HFF-Myc (cell line): Measurements from ENCODE around the gene KCNIP1.

Source experiments
- DNase-seq: peaks from one replicate; pipeline ENCODE4 v3.0.0-alpha.2; 2011; ENCODE audit warnings: low read depth; ENCODE audit errors: extremely low read depth
- H3K4me3 ChIP-seq: replicated peaks from 2 replicates; pipeline ENCODE4 v1.5.1; 2011; ENCODE audit warnings: low read depth, mild to moderate bottlenecking, control low read depth, low read length
- CTCF ChIP-seq: IDR thresholded peaks from 2 replicates; pipeline ENCODE4 v1.5.1; 2012; ENCODE audit warnings: mild to moderate bottlenecking, low read depth, low read length, control low read depth; ENCODE audit errors: missing control alignments

Gene KCNIP1

DNA sequence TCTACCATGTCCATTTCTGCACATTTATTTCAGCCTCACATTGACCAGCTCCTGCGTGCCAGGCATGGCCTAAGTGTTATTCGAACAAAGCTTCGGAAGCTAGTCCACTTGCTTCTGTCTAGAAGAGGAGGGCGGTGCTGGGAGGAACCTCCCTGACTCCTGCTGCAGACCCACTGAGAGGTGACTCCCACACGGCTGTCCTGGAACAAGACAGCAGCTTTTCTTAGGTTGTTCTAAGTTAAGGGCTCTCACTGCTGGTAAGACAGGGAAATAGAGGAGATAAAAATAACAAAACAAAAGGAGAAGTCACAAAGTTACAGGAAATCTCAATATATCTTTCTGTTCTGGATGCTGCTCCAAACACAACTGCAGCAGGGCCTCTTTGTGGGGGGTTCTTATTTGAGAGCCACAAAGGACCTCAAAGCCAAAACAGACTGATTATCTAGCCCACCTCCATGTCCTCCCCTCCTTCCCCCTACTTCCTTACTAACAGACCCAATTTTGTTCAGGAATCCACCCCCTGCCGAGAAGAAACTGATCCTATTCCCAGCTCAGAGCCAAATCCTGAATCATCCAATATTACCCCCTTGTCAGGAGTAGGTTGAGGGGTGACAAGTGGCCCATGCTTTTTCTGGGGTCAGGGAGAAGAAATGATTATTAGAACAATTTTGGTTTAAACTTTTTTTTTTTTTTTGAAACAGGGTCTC is 28.4 kb upstream of the KCNIP1 start:
- H3K4me3 ChIP-seq, result no peak overlapping the region
- no peak for TF ChIP-seq CTCF
- DNase-seq, result no peak

DNA sequence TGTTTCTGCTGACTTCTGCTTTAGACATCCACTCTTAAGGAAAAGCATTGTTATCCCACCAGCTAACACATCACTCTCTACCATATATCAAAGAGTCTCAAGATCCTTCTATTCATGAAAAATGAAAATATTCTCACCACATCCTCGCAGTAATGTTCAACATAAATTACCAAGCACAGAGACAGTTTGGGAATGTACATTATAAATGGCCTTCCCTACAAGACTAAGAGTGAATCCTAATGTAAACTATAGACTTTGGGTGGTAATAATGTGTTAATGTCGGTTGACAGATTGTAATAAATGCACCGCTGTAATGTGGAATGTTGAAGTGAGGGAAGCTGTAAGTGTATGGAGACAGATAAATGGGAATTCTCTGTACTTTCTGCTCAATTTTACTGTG is 27.1 kb upstream of the KCNIP1 start:
- no peak for DNase-seq
- no peak for TF ChIP-seq CTCF
- no peak overlapping the region for H3K4me3 ChIP-seq

GRCh38 chr5:170477906-170478305 is 25.9 kb upstream of the KCNIP1 start:
- H3K4me3 ChIP-seq, result no peak overlapping the region
- no peak for TF ChIP-seq CTCF
- DNase-seq, result no peak

- no peak for DNase-seq
- TF ChIP-seq CTCF, result no peak
- no peak overlapping the region for H3K4me3 ChIP-seq
Measured at GRCh38 chr5:170478306-170478705, 25.5 kb upstream of the KCNIP1 start.

- TF ChIP-seq CTCF, result no peak
- H3K4me3 ChIP-seq, result no peak overlapping the region
- no peak for DNase-seq
Measured at GRCh38 chr5:170479484-170479883, 24.3 kb upstream of the KCNIP1 start.

DNA sequence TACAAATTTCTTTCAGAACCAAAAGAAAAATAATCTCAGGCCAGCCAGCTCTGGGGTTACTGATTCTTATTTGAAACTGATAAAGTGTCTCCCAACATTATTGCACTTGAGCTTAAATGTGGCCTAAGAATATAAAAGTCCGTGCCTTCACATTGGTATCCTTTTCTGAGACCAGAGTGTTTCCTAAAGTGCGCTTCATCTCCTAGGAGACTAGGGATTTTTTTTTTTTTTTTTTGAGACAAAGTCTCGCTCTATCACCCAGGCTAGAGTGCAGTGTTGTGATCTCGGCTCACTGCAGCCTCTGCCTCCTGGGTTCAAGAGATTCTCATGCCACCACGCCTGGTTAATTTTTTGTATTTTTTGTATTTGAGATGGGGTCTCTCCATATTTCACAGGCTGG is 23.6 kb upstream of the KCNIP1 start:
- TF ChIP-seq CTCF, result no peak
- H3K4me3 ChIP-seq, result no peak overlapping the region
- DNase-seq, result no peak

DNA sequence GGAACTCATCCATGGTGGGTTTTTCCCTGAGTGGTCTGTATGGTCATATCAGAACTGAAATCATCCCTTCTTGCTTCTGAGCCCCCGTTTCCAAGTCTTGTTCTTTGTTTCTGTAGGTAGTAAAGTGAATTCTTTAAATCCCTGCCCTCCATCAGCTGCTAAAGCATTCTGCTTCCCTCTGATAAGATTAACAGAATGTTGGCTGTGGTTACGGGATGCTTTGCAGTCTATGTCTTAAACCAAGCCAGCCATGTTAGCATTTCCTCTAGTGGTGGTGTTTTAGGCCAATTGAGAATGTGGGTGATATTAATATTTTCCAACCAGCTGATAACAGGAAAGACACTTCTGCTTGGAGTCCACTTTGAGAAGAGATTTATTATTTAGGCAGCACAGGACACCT is 22.0 kb upstream of the KCNIP1 start:
- TF ChIP-seq CTCF, result no peak
- DNase-seq, result no peak

More for the DNA sequence above, 22.0 kb upstream of the KCNIP1 start:
- H3K4me3 ChIP-seq, result no peak overlapping the region
